Fibroblast of lung (primary cell): ENCODE measurements around the gene ST6GALNAC5.

Experiments used
- EZH2 ChIP-seq: IDR thresholded peaks from 2 replicates; pipeline ENCODE4 v1.5.1; 2012; ENCODE audit warnings: low read length, control low read depth, mild to moderate bottlenecking; ENCODE audit errors: missing control alignments
- TF ChIP-seq, protein P1 (sequence below), 2 donors: IDR thresholded peaks in 1 of 2; conservative IDR thresholded peaks in 1 of 2; 1 replicate in 1 of 2; 2 replicates in 1 of 2; pipeline ENCODE4 v1.5.1; 2011 to 2012; ENCODE audit warnings: low read length in 2 of 2, control low read depth in 1 of 2, inconsistent platforms in 1 of 2, low read depth in 1 of 2, mild to moderate bottlenecking in 1 of 2

DNA sequence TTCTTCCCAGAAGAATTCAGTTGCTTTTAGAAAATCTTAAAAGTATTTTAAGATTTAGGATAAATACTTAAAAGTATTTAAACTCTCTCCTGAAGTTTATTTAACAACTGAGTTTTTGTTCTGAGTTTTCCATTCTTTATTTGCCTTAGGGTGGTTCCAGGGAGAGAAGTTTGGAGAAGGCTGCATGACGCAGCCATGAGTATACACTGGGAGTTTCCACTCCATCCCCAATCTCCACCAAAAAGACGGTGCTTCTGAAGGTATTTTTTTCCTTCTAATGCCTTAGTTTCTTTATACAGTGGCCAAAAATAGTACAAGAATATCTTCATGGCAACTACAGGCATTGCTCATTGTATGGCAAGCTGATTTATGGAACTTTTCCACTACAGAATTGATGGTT is 122.7 kb downstream of the ST6GALNAC5 start:
- TF ChIP-seq, protein P1, sequence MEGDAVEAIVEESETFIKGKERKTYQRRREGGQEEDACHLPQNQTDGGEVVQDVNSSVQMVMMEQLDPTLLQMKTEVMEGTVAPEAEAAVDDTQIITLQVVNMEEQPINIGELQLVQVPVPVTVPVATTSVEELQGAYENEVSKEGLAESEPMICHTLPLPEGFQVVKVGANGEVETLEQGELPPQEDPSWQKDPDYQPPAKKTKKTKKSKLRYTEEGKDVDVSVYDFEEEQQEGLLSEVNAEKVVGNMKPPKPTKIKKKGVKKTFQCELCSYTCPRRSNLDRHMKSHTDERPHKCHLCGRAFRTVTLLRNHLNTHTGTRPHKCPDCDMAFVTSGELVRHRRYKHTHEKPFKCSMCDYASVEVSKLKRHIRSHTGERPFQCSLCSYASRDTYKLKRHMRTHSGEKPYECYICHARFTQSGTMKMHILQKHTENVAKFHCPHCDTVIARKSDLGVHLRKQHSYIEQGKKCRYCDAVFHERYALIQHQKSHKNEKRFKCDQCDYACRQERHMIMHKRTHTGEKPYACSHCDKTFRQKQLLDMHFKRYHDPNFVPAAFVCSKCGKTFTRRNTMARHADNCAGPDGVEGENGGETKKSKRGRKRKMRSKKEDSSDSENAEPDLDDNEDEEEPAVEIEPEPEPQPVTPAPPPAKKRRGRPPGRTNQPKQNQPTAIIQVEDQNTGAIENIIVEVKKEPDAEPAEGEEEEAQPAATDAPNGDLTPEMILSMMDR (conservative IDR thresholded peaks at IDR 0.05 in 1 of 2, IDR thresholded peaks at IDR 0.05 in 1 of 2; ENCODE audit: low read depth in 1 of 2, low read length in 2 of 2) = no peak
- no peak for TF ChIP-seq EZH2
